Lower lobe of right lung (tissue), 2 donors: ENCODE results near the gene KCNJ9. TPM values are rescaled to one million over a fixed set of nuclear protein-coding genes. Genes with fewer than 3 reads are reported as not detected.
"Not testable (repeated sequence)": the region's sequence is repeated elsewhere in the genome, so short reads cannot be mapped to it uniquely, and the experiment has no call there.

Experiments
- ATAC-seq, 2 donors: fragments of 200-7000 bp; cut with Tn5 transposase; one replicate each; pipeline ENCODE4 v1.9.1; 2020 to 2022; ENCODE audit warnings: mild to moderate bottlenecking in 2 of 2, moderate library complexity in 2 of 2
- DNase-seq: peaks from one replicate; pipeline ENCODE4 v3.0.0-alpha.2; 2020
- H3K27ac ChIP-seq: fragments of 200-600 bp; one replicate; pipeline ENCODE4 v1.8.0; 2022
- H3K27me3 ChIP-seq: fragments of 200-600 bp; one replicate; pipeline ENCODE4 v1.8.0; 2022; ENCODE audit warnings: low read depth
- H3K36me3 ChIP-seq: fragments of 200-600 bp; one replicate; pipeline ENCODE4 v1.8.0; 2022; ENCODE audit warnings: mild to moderate bottlenecking
- H3K4me1 ChIP-seq: fragments of 200-600 bp; one replicate; pipeline ENCODE4 v1.8.0; 2022
- H3K4me3 ChIP-seq: fragments of 200-600 bp; one replicate; pipeline ENCODE4 v1.8.0; 2022; ENCODE audit warnings: mild to moderate bottlenecking
- H3K9me3 ChIP-seq: fragments of 200-600 bp; one replicate; pipeline ENCODE4 v1.8.0; 2022
- intact Hi-C: fragments of 100-400 bp; cut with DNase I; formaldehyde crosslinking; loops from one replicate; pipeline ENCODE4 v1.11.0; 2022
- total RNA-seq: library from RNA; stranded (reverse); fragmentation: NEBNext Ultra II Directional; extraction: Animal tissue kit (Norgen Biotek cat#: 25700); gene quantifications from one replicate; pipeline ENCODE4 v1.2.1, GENCODE V29; 2021
- TF ChIP-seq, protein P1 (sequence below): fragments of 200-600 bp; IDR thresholded peaks from one replicate; pipeline ENCODE4 v1.8.0; 2022; ENCODE audit warnings: antibody characterized with exemption, mild to moderate bottlenecking
- donor health status: DM: no; HTN: yes; CAD: no; lungs with severe emphysema.

The KCNJ9 gene
- total RNA-seq, 1 donor from 2014 or later = not detected

DNA sequence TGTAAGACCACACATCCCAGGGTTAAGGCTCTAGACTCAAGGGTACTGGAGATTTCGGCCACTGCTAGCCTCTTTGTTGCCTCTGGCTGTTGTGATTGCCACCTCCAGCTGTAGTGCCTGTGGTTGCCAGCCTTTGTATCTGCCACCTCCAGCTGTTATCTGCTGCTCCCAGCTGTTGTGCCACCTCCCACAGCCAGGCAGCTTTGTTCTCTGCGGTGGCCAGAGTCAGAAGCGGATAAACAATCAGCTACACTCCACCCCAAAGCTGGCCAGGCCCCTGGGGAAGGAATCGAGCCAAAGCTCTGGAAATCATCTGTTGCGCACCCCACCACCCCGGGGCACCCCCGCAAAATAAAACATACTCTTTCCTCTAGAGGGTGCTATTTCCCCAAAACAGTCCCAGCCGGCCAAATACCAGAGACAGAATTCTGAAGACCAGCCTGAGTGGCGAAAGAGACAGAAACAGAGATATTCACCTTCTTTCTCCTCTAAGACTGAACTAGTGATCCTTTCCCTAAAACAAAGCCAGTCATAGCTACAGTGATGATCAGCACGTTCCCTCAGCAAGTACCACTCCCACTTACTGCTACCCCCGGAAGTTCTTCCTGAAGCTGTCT lies 34.7 kb upstream of the KCNJ9 start:
- TF ChIP-seq, protein P1, sequence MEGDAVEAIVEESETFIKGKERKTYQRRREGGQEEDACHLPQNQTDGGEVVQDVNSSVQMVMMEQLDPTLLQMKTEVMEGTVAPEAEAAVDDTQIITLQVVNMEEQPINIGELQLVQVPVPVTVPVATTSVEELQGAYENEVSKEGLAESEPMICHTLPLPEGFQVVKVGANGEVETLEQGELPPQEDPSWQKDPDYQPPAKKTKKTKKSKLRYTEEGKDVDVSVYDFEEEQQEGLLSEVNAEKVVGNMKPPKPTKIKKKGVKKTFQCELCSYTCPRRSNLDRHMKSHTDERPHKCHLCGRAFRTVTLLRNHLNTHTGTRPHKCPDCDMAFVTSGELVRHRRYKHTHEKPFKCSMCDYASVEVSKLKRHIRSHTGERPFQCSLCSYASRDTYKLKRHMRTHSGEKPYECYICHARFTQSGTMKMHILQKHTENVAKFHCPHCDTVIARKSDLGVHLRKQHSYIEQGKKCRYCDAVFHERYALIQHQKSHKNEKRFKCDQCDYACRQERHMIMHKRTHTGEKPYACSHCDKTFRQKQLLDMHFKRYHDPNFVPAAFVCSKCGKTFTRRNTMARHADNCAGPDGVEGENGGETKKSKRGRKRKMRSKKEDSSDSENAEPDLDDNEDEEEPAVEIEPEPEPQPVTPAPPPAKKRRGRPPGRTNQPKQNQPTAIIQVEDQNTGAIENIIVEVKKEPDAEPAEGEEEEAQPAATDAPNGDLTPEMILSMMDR = peak; percentile 66
- H3K27ac ChIP-seq = no peak overlapping the region
- H3K9me3 ChIP-seq = no peaks in the 10 kb centered on the region
- intact Hi-C loops = no loop called here
- H3K27me3 ChIP-seq = no peaks in the 10 kb centered on the region
- no peak for DNase-seq
- no peaks in the 10 kb centered on the region for H3K36me3 ChIP-seq
- H3K4me1 ChIP-seq = peaks cover 8% of the 10 kb centered on the region
- ATAC-seq = peak; percentile 81 to 87
- no peak overlapping the region for H3K4me3 ChIP-seq

DNA sequence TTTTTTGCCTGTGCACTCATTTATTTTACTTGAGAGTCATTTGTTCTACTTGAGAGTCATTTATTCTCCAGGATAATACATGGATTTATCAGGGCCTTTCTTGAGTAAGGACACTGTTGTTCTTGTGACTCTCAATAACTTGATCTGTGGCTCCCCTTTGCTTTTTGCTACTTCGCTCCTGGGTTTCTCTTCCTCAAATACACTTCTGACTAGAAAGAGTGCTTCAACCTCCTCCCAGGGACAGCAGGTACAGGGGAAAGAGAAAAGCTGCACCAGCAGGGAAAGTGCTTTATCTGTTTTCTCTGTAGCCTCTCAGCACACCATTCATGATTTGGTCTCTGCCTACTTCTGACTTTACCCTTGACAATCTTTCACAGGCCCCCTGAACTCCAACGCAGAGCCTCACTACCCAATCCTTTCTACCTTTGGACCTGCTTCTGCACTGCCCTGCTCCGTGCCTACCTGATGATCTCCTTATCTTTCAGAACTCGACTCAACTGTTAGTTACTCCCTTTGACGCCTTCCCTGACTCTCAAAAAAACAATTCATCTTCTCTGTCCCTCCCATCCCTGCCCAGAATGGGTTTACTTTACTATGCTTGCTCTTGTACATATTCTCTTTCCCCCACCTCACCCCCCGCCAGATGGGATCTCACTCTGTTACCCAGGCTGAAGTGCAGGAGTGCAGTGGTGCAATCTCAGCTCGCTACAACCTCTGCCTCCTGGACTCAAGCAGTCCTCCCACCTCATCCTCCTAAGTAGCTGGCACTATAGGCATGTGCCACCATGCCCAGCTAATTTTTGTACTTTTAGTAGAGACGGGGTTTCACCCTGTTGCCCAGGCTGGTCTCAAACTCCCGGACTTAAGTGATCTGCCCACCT lies 34.0 kb upstream of the KCNJ9 start:
- Histone ChIP-seq H3K27me3 (no peaks in the 10 kb centered on the region), H3K4me1 (peaks cover 8% of the 10 kb centered on the region), H3K9me3 (no peaks in the 10 kb centered on the region), H3K36me3 (no peaks in the 10 kb centered on the region), H3K4me3 (no peak overlapping the region), H3K27ac (no peak overlapping the region)
- no peak for DNase-seq
- intact Hi-C loops = no loop called here
- TF ChIP-seq, protein P1 = no peak
- no peak for ATAC-seq

DNA sequence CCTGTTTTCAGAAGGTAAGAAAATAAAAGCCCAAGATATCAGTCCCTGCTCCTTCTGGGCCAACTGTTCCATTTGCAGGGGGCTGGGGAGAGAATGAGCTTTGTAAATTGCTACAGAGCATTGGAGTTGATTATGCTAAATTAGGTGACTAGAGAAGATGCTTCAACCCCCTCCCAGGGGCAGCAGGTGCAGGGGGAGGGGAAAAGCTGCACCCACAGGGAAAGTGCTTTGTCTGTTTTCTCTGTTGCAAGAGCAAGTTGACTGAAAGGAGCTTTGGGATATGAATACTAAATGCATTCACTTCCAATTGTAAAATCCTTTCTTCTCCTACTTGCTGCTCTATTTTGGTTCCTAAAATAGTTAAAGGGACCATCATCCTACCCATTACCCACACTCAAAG lies 33.0 kb upstream of the KCNJ9 start:
- DNase-seq (no peak), ATAC-seq (no peak)
- H3K4me3 ChIP-seq = no peak overlapping the region
- H3K27me3 ChIP-seq = no peaks in the 10 kb centered on the region
- intact Hi-C loops = no loop called here
- H3K9me3 ChIP-seq = no peaks in the 10 kb centered on the region
- no peak overlapping the region for H3K27ac ChIP-seq
- no peaks in the 10 kb centered on the region for H3K36me3 ChIP-seq
- H3K4me1 ChIP-seq = peaks cover 8% of the 10 kb centered on the region
- TF ChIP-seq, protein P1 = no peak

DNA sequence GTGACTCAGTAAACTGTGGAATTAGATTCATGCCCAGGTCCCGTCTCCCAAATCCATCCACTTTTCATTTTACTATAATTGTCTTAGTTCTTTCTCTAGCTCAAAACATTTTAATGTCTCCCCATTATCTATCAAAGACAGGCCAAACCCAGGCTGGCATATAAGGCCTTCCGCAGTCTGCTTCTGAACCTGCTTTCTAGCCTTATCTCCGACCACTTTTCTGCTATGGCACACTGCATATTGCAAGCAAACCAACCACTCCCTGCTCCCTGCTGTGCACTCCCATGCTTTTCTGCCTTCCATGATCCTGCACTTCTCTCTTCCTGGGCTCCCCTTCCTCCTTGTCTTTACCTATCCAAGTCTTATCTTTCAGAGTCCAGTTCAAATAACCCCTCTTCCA lies 32.2 kb upstream of the KCNJ9 start:
- intact Hi-C loops = no loop called here
- ATAC-seq (no peak), DNase-seq (no peak)
- Histone ChIP-seq H3K27me3 (no peaks in the 10 kb centered on the region), H3K4me3 (no peak overlapping the region), H3K27ac (no peak overlapping the region), H3K4me1 (peaks cover 8% of the 10 kb centered on the region), H3K36me3 (no peaks in the 10 kb centered on the region), H3K9me3 (no peaks in the 10 kb centered on the region)
- TF ChIP-seq, protein P1 = no peak

DNA sequence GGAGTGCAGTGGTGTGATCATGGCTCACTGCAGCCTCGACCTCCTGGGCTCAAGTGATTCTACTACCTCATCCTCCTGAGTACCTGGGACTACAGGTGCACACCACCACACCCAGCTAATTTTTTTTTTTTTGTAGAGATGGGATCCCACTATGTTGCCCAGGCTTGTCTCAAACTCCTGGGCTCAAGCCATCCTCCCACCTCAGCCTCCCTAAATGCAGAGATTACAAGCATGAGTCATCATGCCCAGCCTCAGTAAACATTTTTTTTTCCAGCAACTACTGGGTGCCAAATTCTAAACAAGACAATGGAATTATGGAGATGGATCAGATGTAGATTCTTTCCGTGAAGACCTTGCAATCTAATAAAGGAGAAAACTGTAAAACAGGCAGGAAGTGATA lies 31.2 kb upstream of the KCNJ9 start:
- H3K4me3 ChIP-seq, ATAC-seq, H3K27me3 ChIP-seq, DNase-seq, H3K4me1 ChIP-seq, H3K36me3 ChIP-seq, H3K9me3 ChIP-seq, intact Hi-C loops, H3K27ac ChIP-seq: not testable (repeated sequence)

DNA sequence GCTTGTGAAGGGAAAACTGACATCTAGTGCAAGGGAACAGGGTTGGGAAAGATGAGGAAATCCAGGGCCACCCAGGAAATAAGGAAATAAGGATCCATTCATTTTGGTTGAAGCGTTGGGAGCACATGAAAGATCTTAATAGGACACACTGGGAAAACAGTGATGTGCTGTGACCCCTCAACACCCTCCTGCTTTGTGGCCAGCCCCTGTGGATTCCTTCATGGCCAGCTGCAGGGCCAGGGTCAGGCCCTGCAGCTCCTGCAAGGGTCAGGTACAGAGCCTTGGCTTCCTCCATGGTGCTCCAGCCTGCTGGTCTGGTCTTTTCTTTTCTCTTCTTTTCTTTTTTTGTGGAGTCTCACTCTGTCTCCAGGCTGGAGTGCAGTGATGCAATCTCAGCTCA lies 30.7 kb upstream of the KCNJ9 start:
- H3K4me3 ChIP-seq = no peak overlapping the region
- ATAC-seq (no peak), DNase-seq (no peak)
- H3K36me3 ChIP-seq = no peaks in the 10 kb centered on the region
- no peaks in the 10 kb centered on the region for H3K9me3 ChIP-seq
- intact Hi-C loops = no loop called here
- H3K27me3 ChIP-seq = no peaks in the 10 kb centered on the region
- peaks cover 8% of the 10 kb centered on the region for H3K4me1 ChIP-seq
- TF ChIP-seq, protein P1 = no peak
- H3K27ac ChIP-seq = no peak overlapping the region
